ENCODE results near the gene PDGFRA. TPM values are rescaled to one million over a fixed set of nuclear protein-coding genes. Genes with fewer than 3 reads are reported as not detected.
A peak's percentile ranks its signal among the peaks of the same experiment; 100 is the strongest.

Gene PDGFRA
- total RNA-seq, 1 donor from 2014 or later, result 100 TPM

DNA sequence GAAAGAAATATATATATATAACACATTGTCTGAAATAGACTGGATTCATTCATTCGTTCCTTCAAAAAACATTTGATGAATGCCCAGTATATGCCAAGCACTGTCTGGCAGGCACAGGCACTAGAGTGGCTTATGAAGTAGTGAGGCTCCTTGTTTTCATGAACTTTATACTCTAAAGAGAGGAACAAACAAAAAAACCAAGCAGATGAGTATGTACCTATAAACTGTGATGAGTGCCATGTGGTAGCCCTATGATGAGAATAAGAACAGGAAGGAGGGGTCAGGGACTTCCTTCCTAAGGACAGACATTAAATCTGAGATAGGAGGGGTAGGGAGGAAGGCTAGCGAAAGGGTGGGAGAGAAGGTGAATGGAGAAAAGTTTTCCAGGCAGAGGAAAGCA is 19.5 kb upstream of the PDGFRA start:
- TF ChIP-seq, protein P1, sequence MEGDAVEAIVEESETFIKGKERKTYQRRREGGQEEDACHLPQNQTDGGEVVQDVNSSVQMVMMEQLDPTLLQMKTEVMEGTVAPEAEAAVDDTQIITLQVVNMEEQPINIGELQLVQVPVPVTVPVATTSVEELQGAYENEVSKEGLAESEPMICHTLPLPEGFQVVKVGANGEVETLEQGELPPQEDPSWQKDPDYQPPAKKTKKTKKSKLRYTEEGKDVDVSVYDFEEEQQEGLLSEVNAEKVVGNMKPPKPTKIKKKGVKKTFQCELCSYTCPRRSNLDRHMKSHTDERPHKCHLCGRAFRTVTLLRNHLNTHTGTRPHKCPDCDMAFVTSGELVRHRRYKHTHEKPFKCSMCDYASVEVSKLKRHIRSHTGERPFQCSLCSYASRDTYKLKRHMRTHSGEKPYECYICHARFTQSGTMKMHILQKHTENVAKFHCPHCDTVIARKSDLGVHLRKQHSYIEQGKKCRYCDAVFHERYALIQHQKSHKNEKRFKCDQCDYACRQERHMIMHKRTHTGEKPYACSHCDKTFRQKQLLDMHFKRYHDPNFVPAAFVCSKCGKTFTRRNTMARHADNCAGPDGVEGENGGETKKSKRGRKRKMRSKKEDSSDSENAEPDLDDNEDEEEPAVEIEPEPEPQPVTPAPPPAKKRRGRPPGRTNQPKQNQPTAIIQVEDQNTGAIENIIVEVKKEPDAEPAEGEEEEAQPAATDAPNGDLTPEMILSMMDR (IDR thresholded peaks at IDR 0.05; ENCODE audit: unreplicated experiment), result no peak
- Mint-ChIP-seq H3K36me3 (no peaks in the 10 kb centered on the region), H3K27ac (no peak overlapping the region), H3K4me3 (no peak overlapping the region), H3K4me1 (no peaks in the 10 kb centered on the region), H3K9me3 (peaks cover 4% of the 10 kb centered on the region), H3K27me3 (ENCODE audit: low read depth) (peaks cover 8% of the 10 kb centered on the region)
- DNase-seq (ENCODE audit: low spot score in 2 of 2, unreplicated experiment in 2 of 2), result no peak

- Mint-ChIP-seq H3K4me3 (no peak overlapping the region), H3K27me3 (ENCODE audit: low read depth) (peaks cover 13% of the 10 kb centered on the region), H3K27ac (no peak overlapping the region), H3K9me3 (peaks cover 4% of the 10 kb centered on the region), H3K36me3 (no peaks in the 10 kb centered on the region), H3K4me1 (peaks cover 12% of the 10 kb centered on the region)
- TF ChIP-seq, protein P1 (IDR thresholded peaks at IDR 0.05; ENCODE audit: unreplicated experiment), result no peak
- no peak for DNase-seq (ENCODE audit: low spot score in 2 of 2, unreplicated experiment in 2 of 2)
These were observed 16.1 kb upstream of the PDGFRA start for GRCh38 chr4:54213001-54213400.

GRCh38 chr4:54213761-54214160 is 15.3 kb upstream of the PDGFRA start:
- no peak overlapping the region for H3K27ac Mint-ChIP-seq
- no peak overlapping the region for H3K4me3 Mint-ChIP-seq
- peaks cover 18% of the 10 kb centered on the region for H3K4me1 Mint-ChIP-seq
- H3K36me3 Mint-ChIP-seq, result no peaks in the 10 kb centered on the region
- peaks cover 19% of the 10 kb centered on the region for H3K27me3 Mint-ChIP-seq (ENCODE audit: low read depth)
- TF ChIP-seq, protein P1 (IDR thresholded peaks at IDR 0.05; ENCODE audit: unreplicated experiment), result no peak
- DNase-seq (ENCODE audit: low spot score in 2 of 2, unreplicated experiment in 2 of 2), result no peak
- H3K9me3 Mint-ChIP-seq, result peaks cover 4% of the 10 kb centered on the region

DNA sequence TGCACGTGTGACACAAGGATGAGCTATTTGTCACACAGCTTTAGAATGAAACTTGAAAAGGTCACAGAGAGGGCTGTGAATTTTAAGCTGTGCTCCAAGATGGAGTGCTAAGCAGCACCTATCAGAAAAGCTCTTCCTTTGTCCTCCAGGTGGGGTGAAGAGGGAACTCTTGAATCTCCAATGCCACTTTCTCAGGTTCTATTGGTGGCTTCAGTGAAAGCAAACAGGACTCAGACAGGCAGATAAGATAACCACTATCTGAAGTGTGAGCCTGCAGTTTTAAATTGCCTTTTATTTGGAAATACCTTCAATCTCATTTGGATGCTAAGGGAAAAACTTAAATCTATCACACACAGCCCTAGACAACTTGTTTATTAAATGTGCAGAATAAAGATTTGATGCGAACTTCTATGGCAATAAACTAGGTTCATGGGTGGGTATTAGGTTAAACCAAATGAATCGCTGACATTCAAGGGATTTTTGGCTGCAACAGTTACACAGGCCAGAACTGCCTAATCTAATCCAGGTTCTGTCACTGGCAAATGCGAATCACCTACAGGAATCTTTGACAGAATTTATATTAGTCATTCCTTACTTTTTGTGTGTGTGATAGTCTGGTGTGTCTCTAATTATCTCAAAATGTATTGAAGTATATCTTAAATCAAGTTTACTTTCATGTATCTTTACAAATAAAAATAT is 13.6 kb upstream of the PDGFRA start:
- Mint-ChIP-seq H3K4me1 (peaks cover 18% of the 10 kb centered on the region), H3K27ac (no peak overlapping the region), H3K27me3 (ENCODE audit: low read depth) (peaks cover 28% of the 10 kb centered on the region), H3K36me3 (no peaks in the 10 kb centered on the region), H3K9me3 (peaks cover under 1% of the 10 kb centered on the region), H3K4me3 (no peak overlapping the region)
- no peak for DNase-seq (ENCODE audit: low spot score in 2 of 2, unreplicated experiment in 2 of 2)
- TF ChIP-seq, protein P1 (IDR thresholded peaks at IDR 0.05; ENCODE audit: unreplicated experiment), result no peak

DNA sequence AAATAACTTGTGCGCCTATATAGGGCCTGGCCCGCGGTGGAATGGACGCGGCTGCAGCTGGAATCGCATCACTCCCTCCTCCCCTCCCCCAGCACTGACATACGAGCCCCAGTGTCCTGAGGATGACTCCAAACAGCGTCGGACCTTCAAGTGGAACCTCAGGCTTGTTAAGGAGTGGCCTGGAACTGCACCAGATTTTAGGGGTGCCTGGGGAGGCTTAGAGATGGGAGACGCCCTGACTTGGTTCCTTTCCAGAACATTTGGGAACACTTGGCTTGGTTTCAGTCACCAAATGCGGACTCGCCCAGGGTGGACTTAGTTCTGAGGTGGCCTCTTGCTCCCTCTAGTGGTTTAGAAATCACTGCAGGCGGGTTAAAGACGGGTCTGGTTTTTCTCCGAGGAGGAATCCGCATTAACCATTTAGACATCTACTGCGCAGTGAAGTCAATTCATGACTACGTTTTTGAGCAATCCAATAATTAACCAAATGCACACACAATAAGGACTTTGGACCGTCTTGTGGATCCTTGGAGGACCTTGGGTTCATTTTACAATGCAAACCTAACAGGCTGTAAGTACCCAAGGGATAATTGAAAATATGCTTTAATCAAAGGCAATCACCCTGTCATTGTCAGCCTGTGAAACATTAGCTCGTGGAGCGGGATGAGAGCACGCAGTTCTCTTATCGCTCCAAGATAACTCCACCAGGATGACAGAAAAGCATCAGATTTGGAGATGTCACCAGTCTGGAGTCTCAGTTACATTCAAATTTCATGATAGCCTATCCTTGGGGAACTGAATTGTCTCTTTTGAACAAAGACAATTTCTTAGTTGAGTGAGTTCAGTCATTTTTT is 11.2 kb upstream of the PDGFRA start:
- Mint-ChIP-seq H3K36me3 (no peaks in the 10 kb centered on the region), H3K4me3 (peak overlapping the region; percentile 70), H3K9me3 (no peaks in the 10 kb centered on the region), H3K27me3 (ENCODE audit: low read depth) (peaks cover 45% of the 10 kb centered on the region), H3K27ac (peak overlapping the region; percentile 68), H3K4me1 (peaks cover 18% of the 10 kb centered on the region)
- peak in 1 of 2 experiments; percentile 73 for DNase-seq (ENCODE audit: low spot score in 2 of 2, unreplicated experiment in 2 of 2)
- TF ChIP-seq, protein P1 (IDR thresholded peaks at IDR 0.05; ENCODE audit: unreplicated experiment), result peak; percentile 89

All from mesothelial cell of epicardium (in vitro differentiated cells).